ENCODE results near the gene ADM5.

DNA sequence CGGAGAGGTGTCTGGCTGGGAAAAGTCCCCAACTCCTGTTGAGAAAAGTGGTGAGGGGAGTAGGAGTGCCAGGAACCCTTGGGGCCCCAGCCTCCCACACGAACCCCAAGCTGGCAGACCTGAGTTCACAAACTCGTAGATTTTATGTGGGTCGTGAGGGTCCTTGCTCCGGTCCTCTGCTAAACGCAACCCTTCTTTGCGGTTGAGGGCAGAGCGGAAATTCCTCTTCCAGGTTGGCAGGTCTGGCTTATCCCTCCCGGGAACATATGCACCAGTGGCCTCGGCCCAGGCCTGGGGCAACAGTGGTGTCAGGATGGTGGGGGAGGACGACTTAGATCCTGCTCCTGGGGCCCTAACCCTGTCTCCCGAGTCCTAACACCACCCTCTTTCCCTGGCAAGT lies 26.2 kb upstream of the ADM5 start:
- TF ChIP-seq, protein P1, sequence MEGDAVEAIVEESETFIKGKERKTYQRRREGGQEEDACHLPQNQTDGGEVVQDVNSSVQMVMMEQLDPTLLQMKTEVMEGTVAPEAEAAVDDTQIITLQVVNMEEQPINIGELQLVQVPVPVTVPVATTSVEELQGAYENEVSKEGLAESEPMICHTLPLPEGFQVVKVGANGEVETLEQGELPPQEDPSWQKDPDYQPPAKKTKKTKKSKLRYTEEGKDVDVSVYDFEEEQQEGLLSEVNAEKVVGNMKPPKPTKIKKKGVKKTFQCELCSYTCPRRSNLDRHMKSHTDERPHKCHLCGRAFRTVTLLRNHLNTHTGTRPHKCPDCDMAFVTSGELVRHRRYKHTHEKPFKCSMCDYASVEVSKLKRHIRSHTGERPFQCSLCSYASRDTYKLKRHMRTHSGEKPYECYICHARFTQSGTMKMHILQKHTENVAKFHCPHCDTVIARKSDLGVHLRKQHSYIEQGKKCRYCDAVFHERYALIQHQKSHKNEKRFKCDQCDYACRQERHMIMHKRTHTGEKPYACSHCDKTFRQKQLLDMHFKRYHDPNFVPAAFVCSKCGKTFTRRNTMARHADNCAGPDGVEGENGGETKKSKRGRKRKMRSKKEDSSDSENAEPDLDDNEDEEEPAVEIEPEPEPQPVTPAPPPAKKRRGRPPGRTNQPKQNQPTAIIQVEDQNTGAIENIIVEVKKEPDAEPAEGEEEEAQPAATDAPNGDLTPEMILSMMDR (IDR thresholded peaks at IDR 0.05; ENCODE audit: low read length), result no peak
- TF ChIP-seq EZH2 (IDR thresholded peaks at IDR 0.05; ENCODE audit: borderline replicate concordance, low read length), result no peak
